ENCODE data around the gene SYS1.
A peak's percentile ranks its signal among the peaks of the same experiment; 100 is the strongest.

The SYS1 gene

DNA sequence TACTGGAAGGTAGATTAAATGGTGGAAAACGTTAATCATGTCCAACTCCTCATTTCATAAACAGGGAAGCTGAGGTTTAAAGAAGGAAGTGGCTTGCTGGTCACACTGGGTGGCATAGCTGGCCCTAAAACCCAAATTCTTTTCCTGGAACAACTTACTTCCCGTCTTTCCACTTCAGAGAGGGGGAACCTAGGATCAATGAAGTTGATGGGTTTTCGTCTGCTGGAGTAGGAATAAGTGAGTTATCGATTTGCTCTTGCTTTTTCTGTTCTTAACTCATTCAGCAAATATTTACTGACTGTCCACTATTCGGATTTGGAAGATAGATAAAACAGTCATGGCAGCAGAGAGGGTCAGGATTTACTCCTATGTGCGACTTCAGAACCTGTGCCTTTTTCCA is 1.2 kb upstream of the SYS1 start:
- Histone ChIP-seq H3K27ac (ENCODE audit: low read depth, low read length, poor library complexity, severe bottlenecking) (no peak overlapping the region), H3K9me2 (ENCODE audit: low read depth, low read length) (no peaks in the 10 kb centered on the region), H3K36me3 (ENCODE audit: insufficient read depth, low read length) (peaks cover 14% of the 10 kb centered on the region), H3F3A (ENCODE audit: insufficient read depth, low read length) (no peaks in the 10 kb centered on the region), H3K4me1 (ENCODE audit: insufficient read depth, low read length, severe bottlenecking) (peaks cover 14% of the 10 kb centered on the region), H3K9ac (ENCODE audit: low read length) (no peak overlapping the region), H3K9me3 (ENCODE audit: low read length) (no peaks in the 10 kb centered on the region), H4K20me1 (ENCODE audit: insufficient read depth, low read length) (no peaks in the 10 kb centered on the region), H3K79me2 (ENCODE audit: insufficient read depth, low read length) (no peaks in the 10 kb centered on the region), H3K4me3 (ENCODE audit: low read depth, low read length, poor library complexity, severe bottlenecking) (no peak overlapping the region), H2AFZ (ENCODE audit: low read length) (no peak overlapping the region), H3K27me3 (ENCODE audit: insufficient read depth, low read length) (no peaks in the 10 kb centered on the region), H3K4me2 (ENCODE audit: low read length) (no peak overlapping the region)
- TF ChIP-seq EZH2 (IDR thresholded peaks at IDR 0.05; ENCODE audit: borderline replicate concordance, low read length), result no peak
- TF ChIP-seq, protein P1, sequence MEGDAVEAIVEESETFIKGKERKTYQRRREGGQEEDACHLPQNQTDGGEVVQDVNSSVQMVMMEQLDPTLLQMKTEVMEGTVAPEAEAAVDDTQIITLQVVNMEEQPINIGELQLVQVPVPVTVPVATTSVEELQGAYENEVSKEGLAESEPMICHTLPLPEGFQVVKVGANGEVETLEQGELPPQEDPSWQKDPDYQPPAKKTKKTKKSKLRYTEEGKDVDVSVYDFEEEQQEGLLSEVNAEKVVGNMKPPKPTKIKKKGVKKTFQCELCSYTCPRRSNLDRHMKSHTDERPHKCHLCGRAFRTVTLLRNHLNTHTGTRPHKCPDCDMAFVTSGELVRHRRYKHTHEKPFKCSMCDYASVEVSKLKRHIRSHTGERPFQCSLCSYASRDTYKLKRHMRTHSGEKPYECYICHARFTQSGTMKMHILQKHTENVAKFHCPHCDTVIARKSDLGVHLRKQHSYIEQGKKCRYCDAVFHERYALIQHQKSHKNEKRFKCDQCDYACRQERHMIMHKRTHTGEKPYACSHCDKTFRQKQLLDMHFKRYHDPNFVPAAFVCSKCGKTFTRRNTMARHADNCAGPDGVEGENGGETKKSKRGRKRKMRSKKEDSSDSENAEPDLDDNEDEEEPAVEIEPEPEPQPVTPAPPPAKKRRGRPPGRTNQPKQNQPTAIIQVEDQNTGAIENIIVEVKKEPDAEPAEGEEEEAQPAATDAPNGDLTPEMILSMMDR (IDR thresholded peaks at IDR 0.05; ENCODE audit: low read length), result no peak

DNA sequence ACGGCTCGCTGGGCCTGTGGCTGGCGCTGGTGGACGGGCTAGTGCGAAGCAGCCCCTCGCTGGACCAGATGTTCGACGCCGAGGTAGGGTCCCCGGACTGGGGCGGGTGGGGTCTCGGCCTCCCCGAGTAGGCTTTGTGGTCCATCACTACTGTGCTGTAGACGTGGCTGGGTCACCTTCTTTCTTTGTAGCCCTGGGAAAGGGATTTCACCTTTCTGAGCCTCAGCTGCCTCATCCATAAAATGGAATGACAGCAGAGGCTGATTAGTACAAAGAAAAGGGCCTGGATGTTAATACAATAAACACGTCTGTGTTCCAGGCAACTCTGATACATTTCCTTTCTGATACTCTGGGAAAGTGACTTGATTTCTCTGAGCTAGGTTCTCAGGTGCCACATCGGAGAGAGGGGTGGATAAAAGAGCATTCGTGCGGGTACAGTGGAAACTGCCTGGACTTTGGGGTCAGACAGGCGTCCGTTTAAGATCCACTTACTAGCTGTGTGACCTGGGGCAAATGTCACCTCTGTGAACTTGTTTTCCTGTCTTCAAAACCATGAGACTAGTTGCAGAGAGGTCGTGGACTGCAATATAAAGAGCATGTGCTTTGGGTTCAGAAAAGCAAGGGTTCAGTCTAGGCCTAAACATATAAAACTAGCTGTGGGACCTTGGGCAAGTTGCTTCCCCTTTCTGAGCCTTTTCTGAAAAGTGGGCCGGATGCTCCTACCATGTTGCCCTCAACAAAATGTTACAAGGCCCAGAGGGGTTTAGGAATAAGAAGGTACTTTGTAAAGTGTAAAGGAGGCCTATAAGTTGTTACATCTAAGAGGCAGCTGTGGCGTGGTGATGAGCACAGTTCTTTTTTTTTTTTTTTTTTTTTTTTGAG is 896 bp downstream of the SYS1 start:
- 0 out of 2 replicates have a peak, but pooled peaks cover 4% of the 10 kb centered on the region for H3F3A ChIP-seq (ENCODE audit: insufficient read depth, low read length)
- H3K4me3 ChIP-seq (ENCODE audit: low read depth, low read length, poor library complexity, severe bottlenecking), result peak overlapping the region; percentile 76
- H3K27me3 ChIP-seq (ENCODE audit: insufficient read depth, low read length), result no peaks in the 10 kb centered on the region
- peaks cover 24% of the 10 kb centered on the region for H3K36me3 ChIP-seq (ENCODE audit: insufficient read depth, low read length)
- no peak overlapping the region for H3K27ac ChIP-seq (ENCODE audit: low read depth, low read length, poor library complexity, severe bottlenecking)
- H3K4me1 ChIP-seq (ENCODE audit: insufficient read depth, low read length, severe bottlenecking), result peaks cover 33% of the 10 kb centered on the region
- H3K4me2 ChIP-seq (ENCODE audit: low read length), result peak overlapping the region; percentile 70
- no peaks in the 10 kb centered on the region for H3K79me2 ChIP-seq (ENCODE audit: insufficient read depth, low read length)
- no peaks in the 10 kb centered on the region for H4K20me1 ChIP-seq (ENCODE audit: insufficient read depth, low read length)
- no peaks in the 10 kb centered on the region for H3K9me3 ChIP-seq (ENCODE audit: low read length)
- no peak overlapping the region for H2AFZ ChIP-seq (ENCODE audit: low read length)
- peak overlapping the region; percentile 81 for H3K9ac ChIP-seq (ENCODE audit: low read length)
- TF ChIP-seq, protein P1 (IDR thresholded peaks at IDR 0.05; ENCODE audit: low read length), result no peak
- no peak for TF ChIP-seq EZH2 (IDR thresholded peaks at IDR 0.05; ENCODE audit: borderline replicate concordance, low read length)
- H3K9me2 ChIP-seq (ENCODE audit: low read depth, low read length), result no peaks in the 10 kb centered on the region

DNA sequence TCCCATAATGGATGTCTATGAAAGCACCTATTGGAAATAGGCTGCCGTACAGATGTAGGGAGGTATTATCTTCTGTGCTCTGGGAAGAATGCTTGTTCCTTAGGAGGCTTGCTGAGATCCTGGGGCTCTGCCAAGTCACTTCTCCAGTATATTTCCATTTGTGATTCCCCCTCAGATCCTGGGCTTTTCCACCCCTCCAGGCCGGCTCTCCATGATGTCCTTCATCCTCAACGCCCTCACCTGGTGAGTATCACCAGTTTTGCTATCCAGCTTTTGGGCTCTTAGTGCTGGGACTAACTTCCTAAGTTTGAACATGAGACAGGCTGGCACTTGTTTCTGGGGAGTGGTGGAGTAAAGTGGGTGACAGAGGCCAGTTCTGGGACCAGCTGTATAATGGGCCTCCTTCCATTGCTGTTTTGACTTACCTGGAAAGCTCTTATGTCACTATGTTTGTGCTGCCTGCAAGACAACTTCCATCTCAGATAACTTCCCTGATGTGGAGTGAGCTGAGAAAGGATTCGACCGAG is 2.6 kb downstream of the SYS1 start:
- H3K36me3 ChIP-seq (ENCODE audit: insufficient read depth, low read length), result peaks cover 24% of the 10 kb centered on the region
- H3K9me3 ChIP-seq (ENCODE audit: low read length), result no peaks in the 10 kb centered on the region
- H3F3A ChIP-seq (ENCODE audit: insufficient read depth, low read length), result 0 out of 2 replicates have a peak, but pooled peaks cover 4% of the 10 kb centered on the region
- no peak overlapping the region for H3K4me2 ChIP-seq (ENCODE audit: low read length)
- H3K9ac ChIP-seq (ENCODE audit: low read length), result no peak overlapping the region
- no peaks in the 10 kb centered on the region for H3K79me2 ChIP-seq (ENCODE audit: insufficient read depth, low read length)
- H3K27me3 ChIP-seq (ENCODE audit: insufficient read depth, low read length), result no peaks in the 10 kb centered on the region
- H3K27ac ChIP-seq (ENCODE audit: low read depth, low read length, poor library complexity, severe bottlenecking), result no peak overlapping the region
- no peaks in the 10 kb centered on the region for H4K20me1 ChIP-seq (ENCODE audit: insufficient read depth, low read length)
- H3K4me3 ChIP-seq (ENCODE audit: low read depth, low read length, poor library complexity, severe bottlenecking), result no peak overlapping the region
- H2AFZ ChIP-seq (ENCODE audit: low read length), result no peak overlapping the region
- peaks cover 38% of the 10 kb centered on the region for H3K4me1 ChIP-seq (ENCODE audit: insufficient read depth, low read length, severe bottlenecking)
- no peaks in the 10 kb centered on the region for H3K9me2 ChIP-seq (ENCODE audit: low read depth, low read length)
- TF ChIP-seq EZH2 (IDR thresholded peaks at IDR 0.05; ENCODE audit: borderline replicate concordance, low read length), result no peak
- TF ChIP-seq, protein P1 (IDR thresholded peaks at IDR 0.05; ENCODE audit: low read length), result no peak

Measured in OCI-LY1 (cell line).